Activated CD4-positive, alpha-beta T cell treated with anti-CD3 and anti-CD28 coated beads, Interleukin-2, Interleukin-4, amounts not matched to agents 100 ng/mL and 50 ng/mL, durations not matched to agents 16 hours and 8 hours (primary cell): ENCODE measurements around the gene CCDC51.
A peak's percentile ranks its signal among the peaks of the same experiment; 100 is the strongest.
"Not testable (repeated sequence)": the region's sequence is repeated elsewhere in the genome, so short reads cannot be mapped to it uniquely, and the experiment has no call there.

Experiments
- DNase-seq: peaks from one replicate; pipeline ENCODE4 v3.0.0-alpha.2; 2020; ENCODE audit warnings: low spot score

The CCDC51 gene

GRCh38 chr3:48405971-48406370, 33.9 kb downstream of the CCDC51 start:
- DNase-seq = no peak

- no peak for DNase-seq
Measured at GRCh38 chr3:48405343-48405881, 34.5 kb downstream of the CCDC51 start.

GRCh38 chr3:48404440-48405342, 35.2 kb downstream of the CCDC51 start:
- no peak for DNase-seq

- no peak for DNase-seq
Measured at GRCh38 chr3:48403533-48404439, 36.1 kb downstream of the CCDC51 start.

GRCh38 chr3:48402907-48403306, 37.0 kb downstream of the CCDC51 start:
- DNase-seq = no peak

- no peak for DNase-seq
Measured at GRCh38 chr3:48402281-48402732, 37.6 kb downstream of the CCDC51 start.

- not testable (repeated sequence) for DNase-seq
Measured at GRCh38 chr3:48401434-48401901, 38.5 kb downstream of the CCDC51 start.

- DNase-seq = peak; percentile 72
Measured at GRCh38 chr3:48400824-48401433, 39.0 kb downstream of the CCDC51 start.

GRCh38 chr3:48399387-48400172, 40.3 kb downstream of the CCDC51 start:
- DNase-seq = no peak

- DNase-seq = no peak
Measured at GRCh38 chr3:48398701-48399386, 41.1 kb downstream of the CCDC51 start.

- DNase-seq = no peak
Measured at GRCh38 chr3:48397767-48398681, 41.9 kb downstream of the CCDC51 start.

GRCh38 chr3:48395714-48396113, 44.2 kb downstream of the CCDC51 start:
- no peak for DNase-seq

- peak; percentile 36 for DNase-seq
Measured at GRCh38 chr3:48394391-48394790, 45.5 kb downstream of the CCDC51 start.

GRCh38 chr3:48388966-48389365, 51.0 kb downstream of the CCDC51 start:
- no peak for DNase-seq

GRCh38 chr3:48387634-48388033, 52.3 kb downstream of the CCDC51 start:
- DNase-seq = no peak
